H54 (cell line): ENCODE results near the gene TMEM106C.

Experiments used
- DNase-seq: peaks from one replicate; pipeline ENCODE4 v3.0.0; 2011; ENCODE audit warnings: low spot score, mixed read lengths; ENCODE audit not compliant: insufficient read length
- FAIRE-seq: peaks from 3 replicates; lab custom pipeline; 2011; peaks lifted over from hg19 to GRCh38; lab: Jason Lieb, UNC
- POLR2A ChIP-seq: IDR thresholded peaks from 2 replicates; pipeline ENCODE4 v1.6.1; 2011; ENCODE audit warnings: low read depth, mild to moderate bottlenecking, low read length

The TMEM106C gene

GRCh38 chr12:47988073-47989022 is 25.0 kb downstream of the TMEM106C start:
- no peak for TF ChIP-seq POLR2A
- DNase-seq = no peak
- no peak for FAIRE-seq

DNA sequence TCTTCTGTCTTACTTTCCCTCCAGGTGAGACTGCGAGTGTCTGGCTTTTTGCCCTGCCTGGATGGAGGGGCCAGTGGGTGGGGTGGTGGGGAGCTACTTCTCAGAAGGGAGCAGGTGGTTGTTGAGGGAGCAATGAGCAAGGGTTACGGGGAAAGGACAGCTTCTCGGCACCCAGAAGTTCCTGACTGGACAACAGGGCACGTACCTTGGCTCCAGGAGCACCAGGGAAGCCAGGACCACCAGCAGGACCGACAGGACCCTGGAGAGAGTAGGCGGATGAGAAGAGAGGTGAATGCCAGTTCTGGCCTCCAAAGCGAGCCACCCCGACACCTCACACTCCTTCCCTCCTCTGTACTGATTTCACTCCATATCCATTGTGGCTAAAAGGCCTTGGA is 25.6 kb downstream of the TMEM106C start:
- no peak for TF ChIP-seq POLR2A
- DNase-seq (no peak), FAIRE-seq (no peak)

- FAIRE-seq (no peak), DNase-seq (no peak)
- no peak for TF ChIP-seq POLR2A
Measured at GRCh38 chr12:47989666-47990065, 26.3 kb downstream of the TMEM106C start.

- no peak for FAIRE-seq
- TF ChIP-seq POLR2A = no peak
- no peak for DNase-seq
Measured at GRCh38 chr12:47990351-47991105, 27.1 kb downstream of the TMEM106C start.

- FAIRE-seq (no peak), DNase-seq (no peak)
- TF ChIP-seq POLR2A = no peak
Measured at GRCh38 chr12:47991106-47992061, 28.0 kb downstream of the TMEM106C start.

- FAIRE-seq (no peak), DNase-seq (no peak)
- no peak for TF ChIP-seq POLR2A
Measured at GRCh38 chr12:47992776-47993175, 29.4 kb downstream of the TMEM106C start.

DNA sequence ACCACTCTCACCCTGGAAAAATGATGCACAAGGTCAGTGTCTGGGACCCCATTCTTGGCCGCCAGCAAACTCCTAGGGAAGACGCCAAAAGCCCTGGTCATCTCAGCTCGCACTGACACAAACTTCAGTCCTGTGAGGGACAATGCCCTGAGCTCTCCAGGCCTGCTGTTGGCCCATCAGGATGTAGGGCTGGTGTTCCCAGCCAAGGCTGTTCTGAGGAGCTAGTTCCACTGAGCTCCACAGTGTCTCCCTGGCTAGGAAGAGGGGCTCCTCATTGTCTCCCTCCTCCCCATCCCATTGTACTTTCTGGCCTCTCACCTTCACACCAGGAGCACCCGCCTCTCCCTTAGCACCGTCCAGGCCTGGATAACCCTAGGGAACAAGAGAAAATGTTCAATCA is 30.1 kb downstream of the TMEM106C start:
- FAIRE-seq (no peak), DNase-seq (no peak)
- TF ChIP-seq POLR2A = no peak

DNA sequence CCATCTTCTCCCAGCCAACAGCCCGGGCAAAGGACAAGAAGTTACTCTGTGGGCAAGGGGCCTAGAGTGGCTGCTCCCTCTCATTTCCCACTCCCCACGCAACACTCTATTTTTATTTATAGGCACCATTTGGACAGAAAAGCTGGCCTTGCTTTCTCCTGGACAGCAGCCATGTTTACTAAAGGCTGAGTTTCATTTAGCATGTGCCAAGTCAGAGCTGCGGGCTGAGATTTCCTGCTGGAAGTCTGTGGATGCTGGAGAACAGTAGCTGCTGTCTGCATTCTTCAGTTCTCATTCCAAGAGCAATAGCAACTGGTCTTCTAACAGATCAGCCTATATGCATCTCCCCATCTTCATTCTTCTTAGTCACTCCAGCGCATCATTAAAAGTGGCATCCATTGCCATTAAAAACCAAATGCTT is 32.6 kb downstream of the TMEM106C start:
- FAIRE-seq (no peak), DNase-seq (no peak)
- TF ChIP-seq POLR2A = no peak

DNA sequence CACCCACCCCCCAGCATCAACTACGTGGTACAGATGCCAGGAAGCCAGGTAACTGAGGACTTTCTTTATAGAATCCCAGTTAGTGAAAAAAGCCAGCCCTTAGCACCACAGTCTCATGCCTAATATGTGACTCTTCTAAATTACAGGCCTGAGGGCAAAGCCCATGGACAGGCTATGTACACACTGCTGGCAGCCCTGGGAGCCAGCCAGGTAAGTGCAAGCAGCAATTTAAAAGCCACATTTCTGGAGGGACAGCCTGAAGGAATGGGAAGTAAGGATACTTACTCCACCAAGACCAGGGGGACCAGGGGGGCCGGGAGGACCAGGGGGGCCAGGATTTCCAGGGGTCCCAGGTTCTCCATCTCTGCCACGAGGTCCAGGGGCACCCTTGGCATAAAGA is 33.9 kb downstream of the TMEM106C start:
- FAIRE-seq (no peak), DNase-seq (no peak)
- TF ChIP-seq POLR2A = no peak

DNA sequence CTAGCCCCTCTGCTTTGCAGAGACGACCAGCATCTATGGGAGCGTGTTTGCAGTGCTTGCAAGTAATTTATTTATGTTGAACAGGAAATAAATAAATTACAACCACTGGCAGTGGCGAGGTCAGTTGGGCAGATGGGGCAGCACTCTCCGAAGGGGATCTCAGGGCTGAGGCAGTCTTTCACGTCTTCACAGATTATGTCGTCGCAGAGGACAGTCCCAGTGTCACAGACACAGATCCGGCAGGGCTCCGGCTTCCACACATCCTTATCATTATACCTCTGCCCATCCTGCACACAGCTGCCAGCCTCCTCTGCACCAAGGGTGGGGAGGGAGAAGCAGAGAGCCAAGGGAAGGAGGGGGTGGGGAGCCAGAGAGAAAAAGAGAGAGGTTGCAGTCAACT is 36.4 kb downstream of the TMEM106C start:
- no peak for TF ChIP-seq POLR2A
- FAIRE-seq = no peak
- DNase-seq = no peak

- no peak for TF ChIP-seq POLR2A
- peak; percentile 38 for FAIRE-seq
- peak; percentile 77 for DNase-seq
Measured at GRCh38 chr12:48000878-48001504, 37.6 kb downstream of the TMEM106C start.

GRCh38 chr12:48001505-48002413 is 38.4 kb downstream of the TMEM106C start:
- FAIRE-seq (no peak), DNase-seq (peak; percentile 72)
- TF ChIP-seq POLR2A = no peak

DNA sequence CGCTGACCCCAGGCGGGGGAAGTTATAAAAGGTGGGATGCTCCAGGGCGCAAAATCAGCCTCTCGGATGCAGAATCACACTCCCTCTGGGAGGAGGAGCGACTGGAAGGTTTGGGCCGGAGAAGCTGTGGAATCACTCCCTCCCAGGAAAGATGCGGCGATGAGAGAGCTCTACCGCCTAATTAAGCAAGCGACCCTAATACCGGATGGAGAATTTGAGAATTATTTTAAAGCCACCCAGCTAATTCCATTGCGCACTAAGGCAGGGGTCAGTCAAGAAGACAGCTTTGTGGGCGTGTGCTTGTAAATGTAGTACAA is 39.0 kb downstream of the TMEM106C start:
- no peak for FAIRE-seq
- DNase-seq = no peak
- TF ChIP-seq POLR2A = no peak
